GM19025 (cell line): ENCODE results near the gene UBL4A.

ENCODE experiments used
- ATAC-seq: cut with Tn5 transposase; IDR thresholded peaks from one replicate; pipeline ENCODE4 v1.9.1; 2021; ENCODE audit warnings: mild to moderate bottlenecking, low read depth, moderate library complexity; ENCODE audit not compliant: unreplicated experiment

Gene UBL4A

DNA sequence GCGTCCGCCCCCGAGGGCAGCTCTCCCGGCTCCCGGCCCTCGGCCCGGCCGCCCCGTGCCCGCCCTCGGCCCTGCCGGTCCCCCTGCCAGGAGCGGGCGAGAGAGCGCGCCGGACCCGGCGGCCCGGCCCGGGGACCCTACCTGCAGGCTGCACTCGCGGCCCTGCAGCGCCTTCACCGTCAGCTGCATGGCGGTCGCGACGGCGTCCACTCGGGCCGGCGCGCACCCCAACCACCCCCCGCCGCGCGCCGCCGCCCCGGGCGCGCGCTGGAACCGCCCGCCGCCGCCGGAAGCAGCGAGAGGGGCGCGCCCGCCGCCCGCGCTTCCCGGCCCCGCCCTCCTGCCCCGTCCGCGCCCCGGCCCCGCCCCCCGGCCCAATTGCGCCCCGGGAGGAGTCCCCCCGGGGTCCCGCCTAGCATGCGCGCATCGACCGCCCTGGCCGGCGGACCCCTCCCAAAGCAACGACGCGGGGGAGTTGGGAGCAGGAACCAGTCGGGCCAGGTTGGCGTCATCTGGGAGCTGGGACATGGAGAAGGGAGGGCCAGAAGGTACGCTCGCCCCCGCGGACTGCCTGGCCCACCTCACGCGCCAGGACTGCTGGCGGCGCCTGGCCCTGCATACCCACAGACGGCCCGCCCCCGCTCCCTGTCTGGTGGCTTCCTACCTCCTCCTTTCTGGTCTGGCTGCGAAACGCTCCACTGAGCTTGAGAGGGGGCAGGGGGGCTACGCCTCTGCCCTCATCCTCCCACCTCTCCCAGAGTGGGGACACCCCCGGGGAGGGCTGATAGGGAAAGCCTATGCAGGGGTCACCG, at the start of gene UBL4A:
TSS of gene UBL4A (minus strand) at position 220 of the 812 bp plus-strand sequence. CDS start at position 189, 31 bp downstream.
- ATAC-seq = peak; percentile 29

- ATAC-seq = no peak
Measured at GRCh38 chrX:154535892-154536291, 49.5 kb upstream of the UBL4A start.

- ATAC-seq = peak; percentile 49
Measured at GRCh38 chrX:154534526-154535322, 48.3 kb upstream of the UBL4A start.

- no peak for ATAC-seq
Measured at GRCh38 chrX:154532690-154533089, 46.3 kb upstream of the UBL4A start.

- no peak for ATAC-seq
Measured at GRCh38 chrX:154531626-154532025, 45.2 kb upstream of the UBL4A start.

GRCh38 chrX:154530286-154530685, 43.9 kb upstream of the UBL4A start:
- no peak for ATAC-seq

DNA sequence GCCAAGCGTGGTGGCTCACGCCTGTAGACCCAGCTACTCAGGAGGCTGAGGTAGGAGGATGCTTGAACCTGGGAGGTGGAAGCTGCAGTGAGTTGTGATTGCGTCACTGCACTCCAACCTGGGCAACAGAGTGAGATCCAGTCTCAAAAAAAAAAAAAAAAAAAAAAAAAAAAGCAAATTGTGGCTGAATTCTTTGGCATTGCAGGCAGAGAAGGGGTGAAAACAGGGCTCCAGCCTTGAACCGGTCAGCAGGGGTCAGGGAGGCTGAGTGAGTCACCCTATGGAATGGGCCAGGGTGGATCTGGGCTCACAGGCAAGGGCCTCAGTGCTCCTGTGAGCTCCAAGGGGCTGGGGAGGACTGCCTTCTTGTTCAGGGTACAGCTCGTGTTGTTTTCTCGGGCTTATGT, 42.8 kb upstream of the UBL4A start:
- no peak for ATAC-seq

DNA sequence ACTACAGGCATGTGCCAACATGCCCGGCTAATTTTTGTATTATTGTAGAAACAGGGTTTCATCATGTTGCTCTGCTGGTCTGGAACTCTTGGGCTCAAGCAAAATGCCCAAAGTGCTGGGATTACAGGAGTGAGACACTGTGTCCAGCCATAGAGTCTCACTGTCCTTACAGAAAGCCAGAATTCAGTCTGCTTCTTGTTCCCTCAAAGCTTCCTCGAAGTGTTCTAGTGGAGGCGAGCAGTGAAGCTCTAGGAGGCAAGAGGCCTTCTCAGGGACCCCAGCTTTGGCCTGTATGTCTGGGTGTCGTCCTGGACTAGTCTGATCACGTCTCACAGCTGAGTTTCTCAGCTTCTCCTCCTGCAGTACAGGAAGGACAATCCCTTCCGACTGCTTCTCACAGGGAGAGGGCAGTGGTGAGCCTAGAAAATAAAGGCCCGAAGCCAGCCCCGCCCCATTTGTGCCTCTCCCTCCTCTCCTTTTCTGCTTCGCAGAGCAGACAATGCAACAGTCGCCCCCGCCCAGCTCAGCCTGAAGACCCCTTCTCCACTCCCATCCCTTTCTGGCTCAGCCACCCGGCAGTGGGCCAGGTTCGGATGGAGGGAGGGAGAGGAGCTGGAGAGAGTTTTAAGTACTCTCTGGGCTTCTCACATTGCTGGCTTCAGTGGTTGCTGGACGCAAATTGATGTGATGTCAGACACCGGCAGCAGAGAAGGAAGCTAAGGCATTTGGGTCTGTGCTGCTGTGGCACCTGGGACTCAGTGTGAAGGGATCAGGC, 40.7 kb upstream of the UBL4A start:
- ATAC-seq = peak; percentile 66

DNA sequence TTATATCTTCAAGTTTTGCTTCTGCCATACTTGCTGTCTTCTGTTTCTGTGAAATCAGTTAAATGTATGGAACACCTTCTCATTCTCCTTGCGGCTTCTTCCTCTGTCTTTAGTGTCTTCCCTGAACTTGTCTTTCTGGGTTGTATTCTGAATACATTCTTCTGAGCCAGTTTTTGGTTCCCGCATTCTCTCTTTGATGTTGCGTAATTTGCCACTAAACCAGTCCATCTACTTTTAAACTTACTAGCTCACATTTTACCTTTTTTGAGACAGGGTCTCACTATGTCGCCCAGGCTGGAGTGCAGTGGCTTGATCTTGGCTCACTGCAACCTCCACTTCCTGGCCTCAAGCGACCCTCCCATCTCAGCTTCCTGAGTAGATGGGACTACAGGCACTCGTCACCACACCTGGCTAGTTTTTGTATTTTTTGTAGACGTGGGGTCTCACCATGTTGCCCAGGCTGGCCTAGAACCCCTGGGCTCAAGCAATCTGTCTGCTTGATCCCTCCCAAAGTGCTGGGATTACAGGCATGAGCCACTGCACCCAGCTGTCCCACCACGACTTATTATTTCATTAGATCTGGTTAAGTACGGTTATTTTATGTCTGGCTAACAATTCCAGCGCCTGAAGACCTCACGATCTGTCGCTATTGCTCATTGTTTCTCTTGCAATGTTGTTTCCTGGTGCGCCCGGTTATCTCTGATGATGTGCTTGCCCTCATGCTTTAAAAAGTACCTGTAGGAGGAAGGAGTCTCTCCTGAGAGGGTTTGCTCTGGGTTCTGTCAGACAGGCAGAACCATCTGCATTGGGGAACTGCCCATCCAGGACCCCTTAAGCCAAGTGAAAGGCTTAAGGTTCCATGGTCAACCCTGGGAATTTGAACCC, 39.4 kb upstream of the UBL4A start:
- no peak for ATAC-seq

DNA sequence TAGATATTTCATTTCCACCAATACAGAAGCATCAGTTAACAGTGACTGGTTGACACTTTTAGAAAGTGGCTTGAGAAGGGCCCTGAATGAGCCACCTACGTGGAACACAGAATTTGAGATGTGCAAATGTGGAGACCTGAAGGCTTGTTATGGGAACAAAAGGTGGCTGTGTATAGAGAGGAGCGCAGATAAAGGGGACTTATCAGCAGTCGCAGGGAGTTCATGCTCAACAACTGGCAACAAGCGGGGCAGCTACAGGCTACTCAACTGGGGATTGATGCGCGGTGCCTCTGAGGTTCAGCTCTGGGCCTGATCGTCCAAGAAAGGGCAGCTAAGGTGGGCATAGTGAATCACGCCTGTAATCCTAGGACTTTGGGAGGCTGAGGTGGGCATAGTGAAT, 33.0 kb upstream of the UBL4A start:
- ATAC-seq = no peak

- ATAC-seq = no peak
Measured at GRCh38 chrX:154517101-154517781, 30.8 kb upstream of the UBL4A start.

- no peak for ATAC-seq
Measured at GRCh38 chrX:154516656-154517100, 30.3 kb upstream of the UBL4A start.

DNA sequence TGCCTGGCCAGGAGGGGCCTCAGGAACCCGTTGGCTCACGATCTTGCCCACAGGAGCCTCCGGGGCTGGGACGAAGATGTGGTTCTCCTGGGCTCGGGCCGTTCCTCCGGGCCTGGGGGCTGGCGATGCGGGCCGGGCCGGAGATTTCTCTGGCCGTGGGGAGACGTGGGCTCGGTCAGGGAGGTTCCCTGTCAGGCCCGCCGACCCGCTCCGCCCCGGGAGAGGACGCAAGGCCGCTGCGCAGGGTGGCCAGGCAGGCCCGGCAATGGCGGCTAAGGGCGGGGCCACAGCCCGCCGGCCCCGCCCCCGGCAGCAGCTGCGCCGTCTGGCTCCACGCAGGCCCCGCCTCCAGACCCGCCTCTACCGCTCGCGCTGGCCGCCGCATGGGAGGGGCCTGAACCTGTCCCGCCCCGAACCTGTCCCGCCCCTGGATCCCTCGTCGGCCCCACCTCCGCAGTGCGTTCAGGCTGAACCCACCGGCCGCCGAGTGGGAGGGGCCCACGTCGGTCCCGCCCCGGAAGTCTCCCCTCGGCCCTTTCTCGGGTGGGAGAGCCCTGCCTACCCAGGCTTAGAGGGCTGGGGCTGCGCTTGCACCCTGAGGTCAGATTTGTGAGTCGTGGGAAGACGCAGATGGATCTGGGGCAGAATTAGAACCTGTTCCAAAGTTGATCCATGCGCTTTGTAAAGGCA, 29.7 kb upstream of the UBL4A start, which contains the start of gene FAM3A:
TSS of gene FAM3A (minus strand) at position 267 of the 690 bp plus-strand sequence. CDS start 460 bp downstream, outside the sequence.
- peak; percentile 95 for ATAC-seq

DNA sequence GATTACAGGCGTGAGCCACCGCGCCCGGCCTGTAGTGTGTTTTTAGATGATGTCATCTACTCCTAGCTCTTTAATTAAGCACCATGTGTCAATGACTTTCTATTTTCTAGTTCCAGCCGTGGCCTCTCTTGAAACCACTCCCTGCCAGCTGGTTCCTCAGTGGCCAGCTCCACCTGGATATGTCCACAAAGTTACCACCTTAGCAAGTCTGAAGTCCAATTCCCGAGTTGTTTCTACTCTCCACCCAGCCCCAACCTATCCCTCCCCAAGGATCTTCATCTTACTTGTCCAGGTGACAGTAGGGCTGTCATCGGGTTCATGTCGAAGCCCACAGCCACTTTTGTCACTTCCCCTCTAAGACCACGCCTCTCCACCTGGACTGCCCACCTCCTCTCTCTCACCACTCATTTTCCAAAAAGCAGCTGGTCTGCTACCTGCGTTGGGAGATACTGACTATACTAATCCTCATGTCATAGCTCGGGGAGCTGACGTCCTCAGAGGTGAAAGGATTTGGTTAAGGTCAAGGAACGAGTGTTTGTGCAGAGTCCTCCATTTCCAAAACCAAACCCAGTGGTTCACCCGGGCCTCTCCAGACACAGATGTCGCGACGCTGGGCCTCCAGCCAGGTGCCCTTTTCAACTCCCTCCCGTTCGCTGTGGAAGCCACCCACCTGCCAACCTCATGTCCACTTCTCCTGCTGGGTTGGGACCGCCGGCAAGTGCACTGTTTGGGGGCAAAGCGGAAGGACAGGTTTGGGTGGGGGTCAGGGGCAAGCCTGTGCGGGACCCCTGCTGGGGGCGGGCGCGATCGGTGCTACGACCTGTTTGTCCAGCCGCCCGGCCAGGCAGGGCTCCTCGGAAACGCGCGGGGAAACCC, 28.9 kb upstream of the UBL4A start:
- no peak for ATAC-seq

DNA sequence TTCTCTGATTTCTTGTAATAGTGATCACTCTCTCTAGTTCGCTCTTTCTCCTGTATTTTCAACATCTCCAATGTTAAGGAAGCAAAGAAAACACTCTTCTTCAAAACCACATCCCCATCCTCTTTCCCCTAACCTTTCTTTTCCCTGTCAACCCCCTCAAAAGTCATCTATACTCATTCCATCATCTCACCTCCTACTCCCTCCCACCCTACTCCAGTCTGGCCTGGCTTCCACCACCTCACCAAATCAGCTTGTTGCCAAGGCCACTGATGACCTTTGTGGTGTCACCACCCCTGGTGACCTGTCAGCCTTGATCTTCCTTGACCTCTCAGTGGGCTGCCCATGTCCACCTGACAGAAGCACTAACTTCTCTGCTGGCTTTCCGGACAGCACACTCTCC, 27.3 kb upstream of the UBL4A start:
- ATAC-seq = no peak

- ATAC-seq = no peak
Measured at GRCh38 chrX:154512879-154513553, 26.6 kb upstream of the UBL4A start.

- ATAC-seq = no peak
Measured at GRCh38 chrX:154511761-154512160, 25.3 kb upstream of the UBL4A start.
